ENCODE measurements around the gene MOSPD2. TPM values are rescaled to one million over a fixed set of nuclear protein-coding genes. Genes with fewer than 3 reads are reported as not detected.

Gene MOSPD2
- total and polyA plus RNA-seq, 9 donors = 6.1 to 10.1 (median 8.2) TPM

- Histone ChIP-seq H3K27me3 (ENCODE audit: control insufficient read depth, insufficient read depth, low read length) (peaks cover 2% of the 10 kb centered on the region), H3K27ac (ENCODE audit: low read length) (no peak overlapping the region), H3K36me3 (ENCODE audit: control insufficient read depth, insufficient read depth, low read length) (no peaks in the 10 kb centered on the region), H3K4me1 (ENCODE audit: control insufficient read depth, insufficient read depth, low read length) (no peaks in the 10 kb centered on the region), H3K4me3 (ENCODE audit: low read length) (no peak overlapping the region), H3K9me3 (replicated peaks; ENCODE audit: control insufficient read depth, low read depth, low read length) (peaks cover 5% of the 10 kb centered on the region)
- no peak for DNase-seq
- no CpG with 5 or more reads among the region's 1 CpG for WGBS (ENCODE audit: insufficient coverage)
These were observed 8.6 kb upstream of the MOSPD2 start for GRCh38 chrX:14864631-14865030.

DNA sequence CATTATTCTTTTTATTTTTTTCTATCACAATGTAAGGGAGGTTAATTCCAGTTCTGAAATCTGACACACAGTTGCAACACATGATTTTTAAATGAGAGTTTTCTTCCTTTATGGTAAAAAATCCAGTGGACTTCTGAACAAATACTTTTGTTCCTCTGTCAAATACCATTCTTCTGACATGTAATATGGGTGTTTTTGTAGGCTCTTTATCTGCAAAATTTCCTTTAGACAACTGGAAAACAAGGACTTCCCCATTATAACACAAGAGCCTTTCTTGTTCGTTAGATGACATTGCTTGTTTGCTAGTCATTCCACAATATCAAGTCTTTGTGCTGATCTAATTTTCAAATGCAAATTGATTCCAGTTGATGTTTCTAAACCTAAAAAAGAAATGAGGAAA, 8.0 kb upstream of the MOSPD2 start:
- Histone ChIP-seq H3K27ac (ENCODE audit: low read length) (no peak overlapping the region), H3K36me3 (ENCODE audit: control insufficient read depth, insufficient read depth, low read length) (no peaks in the 10 kb centered on the region), H3K4me3 (ENCODE audit: low read length) (no peak overlapping the region), H3K4me1 (ENCODE audit: control insufficient read depth, insufficient read depth, low read length) (no peaks in the 10 kb centered on the region), H3K27me3 (ENCODE audit: control insufficient read depth, insufficient read depth, low read length) (peaks cover 2% of the 10 kb centered on the region), H3K9me3 (replicated peaks; ENCODE audit: control insufficient read depth, low read depth, low read length) (peaks cover 5% of the 10 kb centered on the region)
- no peak for DNase-seq
- no CpG with 5 or more reads among the region's 1 CpG for WGBS (ENCODE audit: insufficient coverage)

DNA sequence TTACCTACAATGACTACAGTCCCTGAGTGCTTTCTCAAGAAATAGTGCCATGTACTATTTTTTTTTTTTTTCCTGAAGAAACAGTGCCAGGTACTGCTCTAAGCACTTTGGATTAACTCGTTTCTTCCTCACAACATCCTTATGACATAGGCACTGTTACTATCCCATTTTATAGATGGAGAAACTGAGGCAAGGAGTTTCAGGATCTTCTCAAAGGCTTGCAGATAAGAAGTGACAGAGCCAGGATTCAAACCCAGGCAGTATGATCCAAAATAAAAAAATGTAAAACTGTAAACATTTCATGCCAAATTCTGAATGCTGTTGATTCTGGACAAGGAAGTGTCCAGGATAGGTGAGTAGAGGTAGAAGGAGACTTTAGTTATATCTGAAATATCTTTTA, 1.5 kb upstream of the MOSPD2 start:
- no peak overlapping the region for H3K27ac ChIP-seq (ENCODE audit: low read length)

GRCh38 chrX:14872355-14872754, 866 bp upstream of the MOSPD2 start:
- no peaks in the 10 kb centered on the region for H3K4me1 ChIP-seq (ENCODE audit: control insufficient read depth, insufficient read depth, low read length)
- no peaks in the 10 kb centered on the region for H3K36me3 ChIP-seq (ENCODE audit: control insufficient read depth, insufficient read depth, low read length)
- WGBS (ENCODE audit: insufficient coverage) = no CpG with 5 or more reads among the region's 7 CpGs
- no peak overlapping the region for H3K27ac ChIP-seq (ENCODE audit: low read length)
- H3K9me3 ChIP-seq (replicated peaks; ENCODE audit: control insufficient read depth, low read depth, low read length) = peaks cover 2% of the 10 kb centered on the region
- H3K27me3 ChIP-seq (ENCODE audit: control insufficient read depth, insufficient read depth, low read length) = no peaks in the 10 kb centered on the region
- H3K4me3 ChIP-seq (ENCODE audit: low read length) = peak overlapping the region; percentile 78
- peak; percentile 9 for DNase-seq

More for the DNA sequence above, 1.5 kb upstream of the MOSPD2 start:
- no peak for DNase-seq
- Histone ChIP-seq H3K36me3 (ENCODE audit: control insufficient read depth, insufficient read depth, low read length) (no peaks in the 10 kb centered on the region), H3K4me1 (ENCODE audit: control insufficient read depth, insufficient read depth, low read length) (no peaks in the 10 kb centered on the region), H3K27me3 (ENCODE audit: control insufficient read depth, insufficient read depth, low read length) (no peaks in the 10 kb centered on the region), H3K4me3 (ENCODE audit: low read length) (no peak overlapping the region), H3K9me3 (replicated peaks; ENCODE audit: control insufficient read depth, low read depth, low read length) (peaks cover 5% of the 10 kb centered on the region)
- no CpG with 5 or more reads among the region's 1 CpG for WGBS (ENCODE audit: insufficient coverage)

DNA sequence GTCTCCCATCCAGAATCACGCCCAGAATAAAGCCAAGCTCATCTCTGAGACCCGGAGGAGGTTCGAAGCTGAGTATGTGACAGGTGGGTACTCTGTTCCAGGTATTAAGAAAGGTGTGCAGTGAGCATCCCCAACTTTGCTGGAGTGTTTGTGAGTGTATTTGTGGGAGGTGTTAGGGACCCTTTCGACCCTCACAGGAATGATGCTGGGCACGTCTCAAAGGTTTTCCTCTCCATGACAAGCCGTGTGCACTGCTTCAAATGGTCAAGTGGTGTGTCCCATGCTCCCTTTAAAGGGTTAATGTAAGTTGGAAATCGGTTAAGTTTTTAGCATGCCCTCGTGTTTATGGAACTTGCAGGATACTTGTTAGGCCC, 442 bp downstream of the MOSPD2 start:
- Histone ChIP-seq H3K4me3 (ENCODE audit: low read length) (peak overlapping the region; percentile 78), H3K27me3 (ENCODE audit: control insufficient read depth, insufficient read depth, low read length) (no peaks in the 10 kb centered on the region), H3K36me3 (ENCODE audit: control insufficient read depth, insufficient read depth, low read length) (no peaks in the 10 kb centered on the region), H3K4me1 (ENCODE audit: control insufficient read depth, insufficient read depth, low read length) (no peaks in the 10 kb centered on the region), H3K27ac (ENCODE audit: low read length) (peak overlapping the region; percentile 67), H3K9me3 (replicated peaks; ENCODE audit: control insufficient read depth, low read depth, low read length) (no peaks in the 10 kb centered on the region)
- WGBS (ENCODE audit: insufficient coverage) = 30% methylated on average over 4 of the region's 8 CpGs
- DNase-seq = no peak

DNA sequence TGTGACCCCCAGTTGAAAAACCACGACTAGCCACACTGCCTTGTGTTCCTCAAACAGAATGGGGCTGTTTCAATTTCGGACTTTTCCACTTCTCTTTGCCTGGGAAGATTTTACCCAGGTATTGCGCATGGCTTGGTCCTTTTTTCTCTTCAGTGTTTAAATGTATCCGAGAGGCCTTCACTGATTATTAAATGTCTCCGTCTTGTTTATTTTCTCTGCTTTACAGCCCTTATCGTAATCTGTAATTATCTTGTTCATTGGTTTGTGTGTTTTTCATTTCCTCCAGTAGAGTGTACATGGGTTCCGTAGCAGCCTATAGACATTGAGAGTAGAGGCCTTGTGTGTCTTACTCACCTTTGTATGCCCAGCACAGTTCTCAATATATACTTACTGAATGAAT, 2.4 kb downstream of the MOSPD2 start:
- DNase-seq = no peak
- no peaks in the 10 kb centered on the region for H3K36me3 ChIP-seq (ENCODE audit: control insufficient read depth, insufficient read depth, low read length)
- 74% methylated on average over 3 of the region's 7 CpGs for WGBS (ENCODE audit: insufficient coverage)
- H3K27ac ChIP-seq (ENCODE audit: low read length) = no peak overlapping the region
- H3K4me3 ChIP-seq (ENCODE audit: low read length) = no peak overlapping the region
- no peaks in the 10 kb centered on the region for H3K27me3 ChIP-seq (ENCODE audit: control insufficient read depth, insufficient read depth, low read length)
- H3K4me1 ChIP-seq (ENCODE audit: control insufficient read depth, insufficient read depth, low read length) = no peaks in the 10 kb centered on the region
- H3K9me3 ChIP-seq (replicated peaks; ENCODE audit: control insufficient read depth, low read depth, low read length) = no peaks in the 10 kb centered on the region

DNA sequence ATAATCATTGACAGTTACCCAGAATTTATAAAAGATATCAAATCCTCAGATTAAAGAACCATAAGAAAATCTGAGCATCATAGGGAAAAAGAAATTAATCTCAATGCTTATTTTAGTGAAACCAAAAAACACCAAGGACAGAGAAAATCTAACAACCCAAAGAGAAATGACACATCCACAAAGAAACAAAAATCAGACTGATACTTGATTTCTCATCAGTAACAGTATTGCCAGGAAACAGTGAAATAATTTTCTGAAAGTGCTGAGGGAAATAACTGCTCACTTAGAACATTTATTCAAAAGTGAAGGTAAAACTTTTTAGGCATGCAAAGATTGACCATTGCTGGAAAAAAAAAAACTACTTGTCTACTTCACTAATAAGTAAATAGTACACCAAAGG, 10.6 kb downstream of the MOSPD2 start:
- Histone ChIP-seq H3K4me3 (ENCODE audit: low read length) (no peak overlapping the region), H3K27me3 (ENCODE audit: control insufficient read depth, insufficient read depth, low read length) (no peaks in the 10 kb centered on the region), H3K27ac (ENCODE audit: low read length) (no peak overlapping the region), H3K9me3 (replicated peaks; ENCODE audit: control insufficient read depth, low read depth, low read length) (no peaks in the 10 kb centered on the region), H3K4me1 (ENCODE audit: control insufficient read depth, insufficient read depth, low read length) (no peaks in the 10 kb centered on the region), H3K36me3 (ENCODE audit: control insufficient read depth, insufficient read depth, low read length) (no peaks in the 10 kb centered on the region)
- DNase-seq = no peak

GRCh38 chrX:14884714-14885113, 11.5 kb downstream of the MOSPD2 start:
- no CpG with 5 or more reads among the region's 1 CpG for WGBS (ENCODE audit: insufficient coverage)
- Histone ChIP-seq H3K36me3 (ENCODE audit: control insufficient read depth, insufficient read depth, low read length) (no peaks in the 10 kb centered on the region), H3K27ac (ENCODE audit: low read length) (no peak overlapping the region), H3K9me3 (replicated peaks; ENCODE audit: control insufficient read depth, low read depth, low read length) (no peaks in the 10 kb centered on the region), H3K4me1 (ENCODE audit: control insufficient read depth, insufficient read depth, low read length) (no peaks in the 10 kb centered on the region), H3K4me3 (ENCODE audit: low read length) (no peak overlapping the region), H3K27me3 (ENCODE audit: control insufficient read depth, insufficient read depth, low read length) (no peaks in the 10 kb centered on the region)
- DNase-seq = no peak

DNA sequence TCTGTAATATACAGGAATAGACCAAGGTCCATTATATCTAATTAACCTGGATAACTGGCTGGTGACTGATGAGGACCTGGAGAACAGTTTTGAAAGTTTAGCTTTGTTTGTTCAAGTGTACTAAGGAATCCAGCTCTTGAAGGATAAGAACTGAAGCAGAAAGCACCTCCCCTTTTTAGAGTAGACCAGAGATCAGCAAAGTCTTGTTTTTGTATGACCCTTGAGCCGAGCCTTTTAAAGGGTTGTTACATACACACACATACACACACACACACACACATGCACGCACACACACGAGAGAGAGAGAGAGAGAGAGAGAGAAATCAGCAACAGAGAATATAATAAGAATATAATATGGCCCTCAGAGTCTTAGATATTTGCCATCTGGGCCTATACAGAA, 13.0 kb downstream of the MOSPD2 start:
- Histone ChIP-seq H3K27me3 (ENCODE audit: control insufficient read depth, insufficient read depth, low read length) (no peaks in the 10 kb centered on the region), H3K4me1 (ENCODE audit: control insufficient read depth, insufficient read depth, low read length) (no peaks in the 10 kb centered on the region), H3K36me3 (ENCODE audit: control insufficient read depth, insufficient read depth, low read length) (no peaks in the 10 kb centered on the region), H3K4me3 (ENCODE audit: low read length) (no peak overlapping the region), H3K9me3 (replicated peaks; ENCODE audit: control insufficient read depth, low read depth, low read length) (no peaks in the 10 kb centered on the region), H3K27ac (ENCODE audit: low read length) (no peak overlapping the region)
- no peak for DNase-seq
- no CpG with 5 or more reads among the region's 3 CpGs for WGBS (ENCODE audit: insufficient coverage)

GRCh38 chrX:14896273-14896672, 23.1 kb downstream of the MOSPD2 start:
- DNase-seq = no peak
- Histone ChIP-seq H3K27me3 (ENCODE audit: control insufficient read depth, insufficient read depth, low read length) (peaks cover 2% of the 10 kb centered on the region), H3K36me3 (ENCODE audit: control insufficient read depth, insufficient read depth, low read length) (peaks cover 3% of the 10 kb centered on the region), H3K4me1 (ENCODE audit: control insufficient read depth, insufficient read depth, low read length) (no peaks in the 10 kb centered on the region), H3K4me3 (ENCODE audit: low read length) (no peak overlapping the region), H3K27ac (ENCODE audit: low read length) (no peak overlapping the region), H3K9me3 (replicated peaks; ENCODE audit: control insufficient read depth, low read depth, low read length) (no peaks in the 10 kb centered on the region)
- WGBS (ENCODE audit: insufficient coverage) = 100% methylated on average over 1 of the region's 2 CpGs

DNA sequence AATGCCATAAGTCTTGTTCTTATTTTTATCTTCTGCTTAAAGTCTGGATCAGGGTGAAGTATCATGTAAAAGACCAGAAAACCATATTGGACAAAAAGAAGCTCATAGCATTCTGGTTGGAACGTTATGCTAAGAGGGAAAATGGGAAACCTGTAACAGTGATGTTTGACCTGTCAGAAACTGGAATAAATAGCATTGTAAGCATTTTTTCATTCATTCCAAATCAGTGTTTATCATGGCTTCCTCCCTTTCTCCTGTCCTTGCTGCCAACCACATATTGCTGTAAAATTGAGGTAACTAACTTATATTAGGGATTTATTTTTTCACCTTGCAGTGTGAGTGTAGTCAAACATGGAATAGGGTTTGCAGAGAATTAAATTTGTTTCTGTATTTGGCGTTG, 23.8 kb downstream of the MOSPD2 start:
- no peak overlapping the region for H3K4me3 ChIP-seq (ENCODE audit: low read length)
- 100% methylated on average over 1 of the region's 2 CpGs for WGBS (ENCODE audit: insufficient coverage)
- no peaks in the 10 kb centered on the region for H3K4me1 ChIP-seq (ENCODE audit: control insufficient read depth, insufficient read depth, low read length)
- DNase-seq = no peak
- peaks cover 2% of the 10 kb centered on the region for H3K27me3 ChIP-seq (ENCODE audit: control insufficient read depth, insufficient read depth, low read length)
- no peaks in the 10 kb centered on the region for H3K9me3 ChIP-seq (replicated peaks; ENCODE audit: control insufficient read depth, low read depth, low read length)
- no peak overlapping the region for H3K27ac ChIP-seq (ENCODE audit: low read length)
- peaks cover 3% of the 10 kb centered on the region for H3K36me3 ChIP-seq (ENCODE audit: control insufficient read depth, insufficient read depth, low read length)

All from muscle of leg (tissue), 11 donors.